LoVo (cell line): Measurements from ENCODE around the gene SLC25A48.
"Not testable (repeated sequence)": the region's sequence is repeated elsewhere in the genome, so short reads cannot be mapped to it uniquely, and the experiment has no call there.

Source experiments
- DNase-seq: peaks from one replicate; pipeline ENCODE4 v3.0.0-alpha.2; 2016; ENCODE audit warnings: low spot score

Gene SLC25A48

DNA sequence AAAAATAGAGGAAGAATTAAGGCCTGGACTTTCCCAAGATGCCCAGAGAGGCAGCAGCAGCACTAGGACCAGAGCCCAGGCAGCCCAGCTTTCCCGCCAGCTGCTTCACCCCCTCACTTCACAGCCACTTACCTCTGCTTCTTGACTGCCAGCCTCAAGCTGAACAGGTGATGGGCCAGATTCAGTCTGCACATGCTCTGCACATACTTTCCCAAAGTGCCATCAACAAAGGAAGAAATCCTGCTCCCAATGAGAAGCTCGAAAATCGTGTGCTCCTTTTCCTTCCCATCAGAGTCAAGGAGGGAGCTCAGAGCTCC is 4.1 kb upstream of the SLC25A48 start:
- DNase-seq = no peak

DNA sequence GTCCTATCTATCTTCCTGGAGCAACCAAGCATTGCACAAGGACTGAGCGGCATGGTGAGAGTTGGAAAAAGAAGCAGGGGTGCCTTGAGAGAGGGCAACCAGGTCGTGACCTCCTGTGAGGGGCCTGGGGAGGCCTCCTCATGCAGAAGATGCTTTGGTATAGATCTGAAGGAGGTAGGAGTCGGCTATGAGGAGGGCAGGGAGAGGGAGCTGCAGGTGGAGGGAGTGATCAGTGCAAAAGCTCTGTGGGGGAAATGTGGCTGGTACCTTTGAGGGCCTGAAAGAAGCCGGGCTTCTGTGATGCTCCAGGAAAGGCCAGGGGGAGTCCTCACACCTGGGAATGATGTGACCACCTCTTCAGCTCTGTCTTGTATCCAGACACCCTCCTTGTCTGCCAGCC is 3.6 kb upstream of the SLC25A48 start:
- DNase-seq = no peak

DNA sequence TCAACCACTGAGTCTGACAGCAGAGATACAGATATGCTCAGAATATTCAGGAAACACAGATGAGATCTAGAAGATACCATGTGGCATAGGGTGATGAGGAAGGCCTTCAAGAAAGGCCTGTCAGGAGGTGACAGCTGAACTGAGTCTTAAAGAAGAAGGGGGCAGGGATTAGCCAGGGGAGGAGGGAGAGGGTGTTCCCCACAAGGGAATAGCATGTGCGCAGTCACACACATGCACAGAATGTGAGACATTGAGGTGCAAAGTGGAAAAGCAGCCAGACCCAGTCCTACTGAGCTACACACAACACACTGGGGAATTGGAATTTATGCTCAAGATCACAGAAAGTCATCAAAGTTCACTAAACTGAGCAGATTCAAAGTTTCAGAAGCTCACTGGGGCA is 3.0 kb upstream of the SLC25A48 start:
- no peak for DNase-seq

DNA sequence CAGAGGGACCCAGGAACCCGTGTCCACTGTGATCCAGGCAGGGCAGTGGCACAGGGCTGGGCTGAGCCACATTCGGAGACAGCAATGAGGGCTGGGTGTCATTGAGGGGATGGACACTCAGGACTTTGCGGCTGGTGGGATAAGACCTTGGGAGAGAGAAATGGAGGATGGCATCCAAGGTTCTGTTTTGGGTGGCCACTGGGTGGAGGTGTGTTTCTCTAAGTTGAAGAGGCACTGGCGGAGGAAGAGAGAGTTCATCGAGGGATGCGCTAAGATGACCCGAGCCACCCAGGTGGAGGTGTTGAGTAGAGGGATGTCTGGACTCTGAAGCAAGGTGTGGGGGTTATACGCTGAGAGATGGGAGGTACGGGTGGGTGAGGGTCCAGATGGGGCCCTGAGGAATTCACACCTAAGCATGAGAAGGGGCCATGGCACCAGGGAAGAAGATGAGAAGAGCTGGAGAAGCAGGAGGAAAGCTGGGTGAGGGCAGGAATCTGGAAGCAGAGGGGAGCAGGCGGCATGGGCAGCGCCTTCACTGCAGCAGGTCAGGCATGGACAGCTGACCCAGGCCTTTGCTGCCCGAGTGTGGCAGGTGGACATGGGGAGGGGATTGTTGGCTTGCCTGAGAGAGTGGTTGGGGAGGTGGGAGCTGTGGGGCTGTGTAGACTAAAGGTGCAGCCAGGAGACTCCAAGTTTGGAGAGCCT is 2.5 kb upstream of the SLC25A48 start:
- DNase-seq = no peak

DNA sequence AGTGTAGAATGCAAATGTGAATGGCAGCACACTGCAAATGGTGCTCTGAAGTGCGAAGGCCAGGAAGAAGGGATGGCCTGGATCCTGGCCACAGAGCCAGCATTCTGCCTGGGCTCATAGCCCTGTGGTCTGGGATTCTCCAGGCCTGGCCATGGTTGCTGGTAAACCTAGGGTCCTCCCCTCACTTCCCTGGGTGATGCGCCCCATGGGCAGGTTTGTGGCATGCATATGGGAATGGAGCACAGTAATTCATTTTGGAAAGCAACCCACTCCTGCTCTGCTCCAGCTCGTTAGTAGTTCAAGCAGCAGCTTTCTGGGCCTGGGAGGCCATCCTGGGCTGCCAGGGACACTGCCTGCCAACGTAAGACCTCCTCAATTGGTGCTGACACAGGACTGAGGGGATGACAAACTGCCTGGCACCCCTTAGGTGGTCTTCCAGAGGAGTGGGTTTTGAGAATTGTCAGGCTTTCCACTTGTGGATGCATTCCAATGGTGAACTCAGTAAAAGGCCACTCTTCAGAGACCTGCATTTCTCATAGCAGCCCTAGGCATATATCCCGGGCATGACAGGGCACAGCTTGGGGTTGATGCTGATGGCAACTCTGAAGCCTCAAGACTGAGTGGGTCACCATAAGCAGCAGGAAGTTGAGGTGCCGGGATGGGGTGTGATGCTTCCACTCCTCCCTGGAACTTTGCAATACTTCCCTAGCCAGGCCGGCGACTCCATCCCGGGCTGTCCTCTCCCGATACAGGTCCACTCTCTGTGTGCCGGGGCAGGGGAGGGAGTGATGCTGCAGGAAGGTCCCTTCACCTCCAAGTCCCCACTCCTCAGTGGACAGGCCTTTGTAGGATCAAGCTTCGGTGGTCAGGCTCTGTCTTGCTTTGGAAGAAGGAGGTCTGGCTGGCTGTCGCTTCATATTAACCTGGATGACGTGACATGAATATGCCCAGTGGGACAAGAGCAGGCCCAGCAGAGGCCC is 1.2 kb upstream of the SLC25A48 start:
- no peak for DNase-seq

DNA sequence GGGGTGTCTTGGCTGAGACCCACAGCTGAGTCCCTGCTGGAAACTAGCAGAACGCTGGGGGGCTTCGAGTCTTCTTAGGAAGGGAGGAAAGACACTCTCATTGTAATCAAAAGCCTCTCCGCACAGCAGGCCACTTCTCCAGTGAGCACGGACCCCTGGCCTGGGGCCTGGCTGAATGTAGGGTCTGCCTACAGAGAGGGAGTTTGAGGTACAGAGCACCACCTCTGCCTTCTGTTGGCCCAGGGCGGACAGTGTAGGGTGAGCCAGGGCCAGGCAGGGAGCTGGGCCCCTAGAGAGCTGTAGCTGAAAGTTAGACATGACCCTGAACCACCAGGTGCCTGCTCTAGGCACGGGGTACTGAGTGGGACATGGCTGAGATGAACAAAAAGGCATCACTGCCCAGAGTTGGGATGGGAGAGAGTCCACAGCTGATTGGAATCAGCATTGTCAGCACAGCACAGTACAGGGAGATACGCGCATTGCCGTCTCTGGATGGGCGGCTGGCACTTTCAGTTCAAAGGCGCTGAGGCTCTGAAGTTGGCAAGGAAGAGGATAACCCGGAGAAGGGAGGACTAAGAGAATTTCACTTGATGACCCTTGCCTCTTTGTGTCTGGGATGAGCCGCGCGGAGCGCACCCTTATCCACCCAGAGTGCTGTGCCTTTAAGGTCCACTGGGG is 363 bp upstream of the SLC25A48 start:
- DNase-seq = no peak

DNA sequence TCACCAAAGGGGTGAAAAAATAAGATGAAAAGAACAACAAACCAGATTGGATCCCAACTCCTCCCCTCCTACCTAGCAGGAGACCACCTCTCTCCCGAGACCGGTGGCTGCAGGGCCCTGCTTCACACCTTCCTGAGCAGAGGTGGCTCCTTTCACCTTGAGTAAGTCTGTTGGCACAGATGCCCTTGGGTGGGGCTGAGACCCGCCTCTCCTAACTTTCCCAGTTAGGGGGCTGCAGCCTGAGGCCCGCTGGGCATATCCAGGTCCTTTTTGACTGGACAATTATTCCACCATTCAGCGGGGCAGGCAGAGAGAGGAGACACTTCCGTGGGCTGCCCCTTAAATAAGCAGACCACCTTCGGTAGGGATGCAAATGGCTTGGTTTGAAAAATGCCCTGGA is 1.3 kb downstream of the SLC25A48 start:
- DNase-seq = no peak

DNA sequence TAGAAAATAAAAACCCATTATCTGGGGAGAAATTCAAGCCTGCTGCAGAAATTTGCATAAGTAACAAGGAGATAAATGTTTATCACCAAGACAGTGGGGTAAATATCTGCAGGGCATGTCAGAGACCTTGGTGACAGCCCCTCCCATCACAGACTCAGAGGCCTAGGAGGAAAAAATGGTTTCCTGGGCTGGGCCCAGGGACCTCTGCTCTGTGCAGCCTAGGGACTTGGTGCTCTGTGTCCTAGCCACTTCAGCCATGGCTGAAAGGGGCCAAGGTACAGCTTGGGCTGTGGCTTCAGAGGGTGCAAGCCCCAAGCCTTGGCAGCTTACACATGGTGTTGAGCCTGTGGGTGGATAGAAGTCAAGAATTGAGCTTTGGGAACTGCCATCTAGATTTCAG is 3.9 kb downstream of the SLC25A48 start:
- DNase-seq = not testable (repeated sequence)

DNA sequence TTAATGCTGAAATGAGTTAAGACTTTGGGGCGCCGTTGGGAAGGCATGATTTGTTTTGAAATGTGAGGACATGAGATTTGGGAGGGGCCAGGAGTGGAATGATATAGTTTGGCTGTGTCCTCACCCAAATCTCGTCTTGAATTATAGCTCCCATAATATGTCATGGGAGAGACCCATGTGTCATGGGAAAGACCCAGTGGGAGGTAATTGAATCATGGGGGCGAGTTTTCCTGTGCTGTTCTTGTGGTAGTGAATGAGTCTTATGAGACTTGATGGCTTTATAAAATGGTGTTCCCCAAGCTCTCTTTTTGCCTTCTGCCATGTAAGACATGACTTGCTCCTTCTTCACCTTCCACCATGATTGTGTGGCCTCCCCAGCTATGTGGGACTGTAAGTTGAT is 5.1 kb downstream of the SLC25A48 start:
- no peak for DNase-seq

DNA sequence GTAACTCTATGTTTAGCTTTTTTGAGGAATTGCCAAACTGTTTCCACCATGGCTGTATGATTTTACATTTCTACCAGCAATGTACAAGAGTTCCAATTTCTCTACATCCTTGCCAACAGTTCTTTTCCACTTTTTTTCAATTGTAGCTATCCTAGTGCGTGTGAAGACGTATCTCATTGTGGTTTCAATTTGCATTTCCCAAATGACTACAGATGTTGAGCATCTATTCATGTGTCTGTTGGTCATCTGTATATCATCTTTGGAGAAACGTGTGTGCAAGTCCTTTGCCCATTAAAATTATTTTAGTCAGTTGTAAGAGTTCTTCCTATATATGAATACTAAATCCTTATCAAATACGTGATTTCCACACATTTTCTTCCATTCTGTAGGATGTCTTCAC is 6.5 kb downstream of the SLC25A48 start:
- DNase-seq = no peak

DNA sequence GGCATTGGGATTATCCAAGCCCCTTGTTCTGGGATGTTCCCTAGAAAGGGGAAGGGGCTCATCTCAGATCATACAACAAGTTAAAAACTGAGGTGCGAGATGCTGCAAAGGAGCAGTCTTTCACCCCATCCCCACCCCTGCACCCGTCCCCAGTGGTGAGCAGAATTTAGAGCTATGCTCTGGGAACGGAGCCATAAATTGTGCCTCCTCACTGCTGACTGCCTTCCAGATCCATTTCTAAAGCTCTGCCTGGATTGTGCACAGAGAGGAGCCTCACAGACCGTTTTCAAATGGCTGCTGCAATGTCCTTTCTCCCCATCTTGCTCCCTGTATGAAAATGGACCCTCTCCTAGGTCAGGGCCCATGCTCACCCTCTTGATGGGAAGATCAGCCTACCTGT is 8.3 kb downstream of the SLC25A48 start:
- no peak for DNase-seq

DNA sequence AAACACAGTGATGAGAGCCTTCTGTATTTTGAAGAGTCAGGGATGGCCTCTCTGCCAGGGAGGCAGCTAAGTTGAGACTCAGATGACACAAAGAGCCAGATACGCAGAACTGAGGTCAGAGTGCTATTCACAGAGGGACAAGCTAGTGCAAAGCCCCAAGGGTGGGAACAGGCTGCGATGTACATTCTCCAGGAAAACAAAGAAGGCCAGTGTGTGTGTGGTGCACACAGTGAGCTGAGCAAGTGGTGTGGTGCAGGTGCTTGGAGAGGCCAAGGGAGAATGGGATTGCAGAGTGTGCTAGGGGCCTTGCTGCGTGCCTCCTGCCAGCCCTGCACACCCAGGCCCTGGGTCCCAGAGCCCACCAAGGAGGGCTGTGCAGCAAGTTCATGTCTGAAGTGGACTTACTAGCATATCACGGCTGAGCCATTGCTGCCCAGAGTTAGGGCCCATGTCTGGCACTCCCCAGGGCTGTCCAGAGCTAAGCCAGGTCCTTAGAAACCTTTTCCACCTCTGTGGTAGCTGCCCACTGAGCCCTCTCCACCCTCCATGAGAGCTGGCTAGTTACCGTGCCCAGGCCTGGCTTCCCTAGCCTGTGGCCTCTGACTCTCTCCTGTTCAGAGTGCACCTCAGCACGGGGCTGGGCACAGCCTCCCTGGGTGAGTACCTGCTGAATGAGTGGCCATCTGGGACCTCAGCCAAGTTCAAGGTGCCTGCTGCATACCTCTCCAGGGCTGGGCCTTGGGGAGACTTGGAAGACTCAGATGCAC is 9.3 kb downstream of the SLC25A48 start:
- DNase-seq = peak; percentile 87

DNA sequence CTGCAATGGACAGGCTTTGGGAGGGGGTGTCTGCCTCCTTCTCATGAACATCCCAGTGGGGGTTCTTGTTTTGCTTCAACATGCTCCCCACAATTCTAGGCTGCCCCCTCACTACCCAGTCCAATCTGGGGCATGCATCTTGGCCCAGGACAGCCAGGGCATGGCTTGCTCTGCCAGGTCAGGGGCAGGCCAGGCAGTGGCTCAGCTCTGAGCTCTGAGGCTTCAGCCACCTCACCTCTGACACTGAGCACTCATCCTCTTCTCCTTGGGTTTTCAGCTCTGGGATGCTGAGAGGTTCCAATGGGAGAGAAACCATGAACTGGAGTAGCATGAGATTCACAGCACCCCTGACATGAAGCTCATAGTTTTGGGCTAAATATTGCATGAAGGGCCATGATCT is 11.8 kb downstream of the SLC25A48 start:
- DNase-seq = no peak

DNA sequence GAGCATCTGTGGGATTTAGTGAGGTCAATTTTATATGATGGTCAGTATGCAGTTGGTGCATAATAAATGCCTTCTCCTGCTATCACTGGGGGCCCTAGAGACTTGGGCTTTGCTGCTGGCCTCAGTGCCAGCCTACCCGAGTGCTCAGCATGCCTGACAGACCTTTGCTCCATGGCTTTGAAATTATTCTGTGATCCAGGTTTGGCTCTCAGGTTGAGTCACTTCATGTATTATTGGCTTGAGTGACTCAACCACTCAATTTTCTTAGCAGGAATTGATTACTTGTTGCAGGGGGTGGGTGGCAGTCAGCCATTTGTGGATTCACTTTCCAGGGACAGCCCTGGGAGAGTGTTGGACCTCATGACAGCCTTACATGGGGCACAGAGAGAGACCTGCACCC is 13.5 kb downstream of the SLC25A48 start:
- DNase-seq = no peak

DNA sequence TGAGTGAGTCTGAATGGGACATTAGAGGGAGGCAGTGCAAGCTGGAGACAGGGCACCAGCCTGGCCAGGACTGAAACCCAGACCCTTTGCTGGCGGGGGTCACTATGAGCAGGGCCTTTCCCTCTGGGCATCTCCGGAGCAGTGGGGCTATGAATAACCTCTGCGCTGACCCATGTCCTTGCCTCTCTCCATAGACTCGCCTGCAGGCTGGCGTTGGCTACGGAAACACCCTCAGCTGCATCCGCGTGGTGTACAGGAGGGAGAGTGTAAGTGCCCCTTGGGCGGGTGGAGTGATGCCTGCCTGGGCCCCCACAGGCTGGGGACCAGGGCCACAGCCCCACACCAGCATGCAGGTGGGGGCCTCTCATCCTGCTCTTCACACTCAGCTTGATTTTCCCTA is 15.8 kb downstream of the SLC25A48 start:
- DNase-seq = no peak

DNA sequence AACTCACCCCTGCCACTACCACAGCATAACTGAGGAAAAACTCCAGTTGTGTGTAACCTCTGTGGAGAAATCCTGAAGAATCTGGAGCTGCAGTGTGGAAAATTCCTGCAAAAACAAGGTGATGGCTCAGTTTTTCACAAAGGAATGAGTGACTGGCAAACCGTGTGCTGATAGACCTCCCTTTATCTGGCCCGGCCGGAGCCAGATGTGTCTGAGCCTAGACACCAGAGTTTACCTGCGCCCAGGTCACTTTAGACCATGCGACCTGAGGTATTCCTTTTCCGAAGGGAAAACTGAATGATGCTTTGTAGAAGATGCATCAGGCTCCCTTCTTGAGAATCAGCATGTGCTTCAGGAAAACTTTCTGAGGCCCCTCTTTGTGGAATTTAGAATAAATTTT is 16.2 kb downstream of the SLC25A48 start:
- no peak for DNase-seq

DNA sequence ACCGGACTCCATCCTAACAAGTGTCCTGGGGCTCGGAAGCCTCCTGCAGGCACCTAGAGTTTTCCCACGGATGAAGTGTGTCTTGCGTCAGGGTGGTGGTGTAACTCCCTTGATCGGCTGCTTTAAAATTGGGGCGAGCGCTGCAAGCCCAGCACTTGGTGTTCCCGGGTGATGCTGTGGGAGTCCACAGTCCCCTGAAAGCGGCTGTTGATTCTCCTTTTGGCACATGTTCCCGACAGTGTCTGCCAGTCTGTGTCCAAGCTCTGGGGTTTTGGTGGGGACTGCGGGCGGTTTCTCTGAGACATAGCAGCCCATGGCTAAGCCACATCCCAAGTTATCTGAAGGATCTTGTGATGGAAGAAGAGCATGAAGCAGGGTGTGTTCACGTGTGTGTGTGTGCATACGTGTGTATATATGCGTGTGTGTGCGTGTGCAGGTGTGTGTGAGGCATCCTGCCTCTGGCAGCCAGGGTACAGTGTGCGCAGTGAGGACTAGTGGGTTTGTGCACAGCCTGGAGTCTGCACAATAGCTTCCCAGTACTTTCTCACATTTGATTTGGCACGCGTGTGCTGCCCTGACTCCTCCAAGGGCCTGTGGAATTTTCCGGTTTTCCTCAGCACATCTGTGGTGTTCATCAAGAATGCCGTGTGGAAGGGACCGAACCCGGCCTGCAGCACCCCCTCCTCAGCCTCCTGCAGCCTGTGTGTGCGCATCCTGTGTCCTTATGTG is 16.9 kb downstream of the SLC25A48 start:
- DNase-seq = no peak

DNA sequence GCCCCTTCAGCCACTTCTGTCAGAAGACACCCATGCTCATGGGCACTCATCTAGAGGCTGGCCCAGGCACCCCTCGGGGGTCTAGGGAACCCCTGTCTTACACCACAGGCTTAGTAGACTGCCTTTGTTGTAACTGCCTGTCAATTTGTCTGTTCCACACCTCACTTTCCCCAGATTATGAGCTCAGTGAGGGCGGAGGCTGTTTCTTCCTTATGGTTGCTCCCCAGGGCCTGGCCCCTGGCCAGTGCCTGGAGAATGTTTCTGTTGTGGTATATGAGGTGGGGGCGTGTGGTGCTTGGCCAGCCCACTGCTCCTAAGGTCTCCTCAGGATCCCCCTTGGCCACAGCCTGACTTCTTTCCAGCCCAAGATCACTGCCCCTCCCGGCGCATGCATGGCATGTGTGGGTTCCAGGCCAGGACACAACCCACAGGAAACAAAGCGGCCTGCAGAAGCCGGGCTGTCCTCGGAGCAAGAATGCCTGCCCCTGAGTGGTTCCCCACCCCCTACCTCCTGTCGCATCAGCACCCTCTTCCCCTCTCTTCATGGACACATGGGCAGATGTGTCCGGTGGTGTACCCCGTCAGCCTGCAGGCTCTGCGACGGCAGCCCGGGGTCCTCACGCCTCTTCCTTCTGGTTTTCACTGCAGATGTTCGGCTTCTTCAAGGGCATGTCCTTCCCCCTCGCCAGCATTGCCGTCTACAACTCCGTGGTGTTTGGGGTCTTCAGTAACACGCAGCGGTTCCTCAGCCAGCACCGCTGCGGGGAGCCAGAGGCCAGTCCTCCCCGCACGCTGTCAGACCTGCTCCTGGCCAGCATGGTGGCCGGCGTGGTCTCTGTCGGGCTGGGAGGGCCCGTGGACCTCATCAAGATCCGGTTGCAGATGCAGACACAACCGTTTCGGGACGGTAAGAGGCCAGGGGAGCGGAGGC is 17.7 kb downstream of the SLC25A48 start:
- DNase-seq = no peak

DNA sequence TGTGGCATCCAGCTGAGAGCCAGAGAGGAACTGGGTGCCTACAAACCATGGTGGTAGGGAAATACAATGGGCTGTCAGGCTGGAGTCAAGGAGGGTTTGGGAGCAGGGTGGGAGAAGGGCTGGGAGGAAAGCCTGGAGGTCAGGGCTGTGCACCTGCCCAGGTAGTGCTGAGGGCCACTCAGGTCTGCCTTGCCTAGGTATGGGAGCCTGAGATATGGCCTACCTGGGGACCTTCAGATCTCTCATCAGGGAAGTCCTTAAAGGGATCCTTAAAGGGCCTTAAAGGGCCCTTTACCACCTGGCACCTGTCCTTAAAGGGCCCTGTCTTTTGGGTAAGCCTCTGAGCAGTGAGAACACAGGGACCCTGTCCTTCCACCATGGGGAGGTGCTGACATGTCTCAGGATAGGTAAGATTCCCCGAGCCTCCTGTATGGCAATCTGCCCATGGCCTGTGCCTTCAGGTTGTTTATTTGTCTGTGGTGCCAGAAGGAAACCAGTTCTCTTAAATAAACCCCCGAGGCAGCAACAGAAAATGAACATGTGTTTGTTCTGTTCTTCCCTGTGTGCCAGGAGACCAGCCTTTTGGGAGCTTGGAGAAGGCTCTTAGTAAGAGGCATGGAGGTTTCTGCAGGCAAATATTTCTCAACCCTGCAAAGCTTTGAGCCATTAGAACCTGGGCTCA is 23.3 kb downstream of the SLC25A48 start:
- no peak for DNase-seq

DNA sequence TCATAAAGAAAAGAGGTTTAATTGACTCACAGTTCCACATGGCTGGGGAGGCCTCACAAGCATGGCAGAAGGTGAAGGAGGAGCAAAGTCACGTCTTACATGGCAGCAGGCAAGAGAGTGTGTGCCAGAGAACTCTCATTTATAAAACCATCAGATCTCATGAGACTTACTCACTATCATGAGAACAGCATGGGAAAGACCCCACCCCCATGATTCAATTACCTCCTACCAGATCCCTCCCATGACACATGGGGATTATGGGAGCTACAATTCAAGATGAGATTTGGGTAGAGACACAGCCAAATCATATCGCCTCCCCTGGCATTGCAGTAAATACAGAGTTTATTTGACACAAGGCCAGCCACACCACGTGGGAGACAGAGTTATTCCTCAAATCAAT is 24.7 kb downstream of the SLC25A48 start:
- not testable (repeated sequence) for DNase-seq
